HUDEP-2 (cell line): ENCODE results near the gene SLC35F6.
"Not testable (repeated sequence)": the region's sequence is repeated elsewhere in the genome, so short reads cannot be mapped to it uniquely, and the experiment has no call there.

ENCODE experiments used
- DNase-seq, 76 experiments: peaks; one replicate each; lab custom pipeline; 2025; ENCODE audit not compliant: unreplicated experiment in 76 of 76; lab: John Stamatoyannopoulos, UW

The SLC35F6 gene

GRCh38 chr2:26754972-26755670 is 9.0 kb upstream of the SLC35F6 start:
- no peak for DNase-seq

GRCh38 chr2:26756337-26756736 is 7.7 kb upstream of the SLC35F6 start:
- DNase-seq, result no peak

GRCh38 chr2:26757873-26758789 is 6.0 kb upstream of the SLC35F6 start:
- peak in 5 of 76 experiments; percentile 6 to 17 (median 10) for DNase-seq

- no peak for DNase-seq
Measured at GRCh38 chr2:26758790-26759321, 5.2 kb upstream of the SLC35F6 start.

- DNase-seq, result no peak
Measured at GRCh38 chr2:26759845-26760244, 4.2 kb upstream of the SLC35F6 start.

- not testable (repeated sequence) for DNase-seq
Measured at GRCh38 chr2:26760991-26761390, 3.1 kb upstream of the SLC35F6 start.

GRCh38 chr2:26763019-26763418 is 1.1 kb upstream of the SLC35F6 start:
- no peak for DNase-seq

GRCh38 chr2:26764906-26765305 is 822 bp downstream of the SLC35F6 start:
- DNase-seq, result peak in 1 of 76 experiments; percentile 13

- DNase-seq, result no peak
Measured at GRCh38 chr2:26765475-26766200, 1.6 kb downstream of the SLC35F6 start.

GRCh38 chr2:26767129-26767528 is 3.0 kb downstream of the SLC35F6 start:
- DNase-seq, result peak in 1 of 76 experiments; percentile 13

GRCh38 chr2:26767894-26768487 is 3.9 kb downstream of the SLC35F6 start:
- DNase-seq, result no peak

- DNase-seq, result no peak
Measured at GRCh38 chr2:26768759-26769088, 4.6 kb downstream of the SLC35F6 start.

- peak in 74 of 76 experiments; percentile 48 to 95 (median 82) for DNase-seq
Measured at GRCh38 chr2:26769089-26769761, 5.1 kb downstream of the SLC35F6 start.

GRCh38 chr2:26770986-26771586 is 7.0 kb downstream of the SLC35F6 start:
- DNase-seq, result peak in 64 of 76 experiments; percentile 3 to 73 (median 52)

GRCh38 chr2:26772064-26773001 is 8.2 kb downstream of the SLC35F6 start:
- peak in 75 of 76 experiments; percentile 21 to 92 (median 84) for DNase-seq

- DNase-seq, result no peak
Measured at GRCh38 chr2:26776195-26776800, 12.2 kb downstream of the SLC35F6 start.

GRCh38 chr2:26778098-26778497 is 14.0 kb downstream of the SLC35F6 start:
- DNase-seq, result no peak

- no peak for DNase-seq
Measured at GRCh38 chr2:26778507-26778906, 14.4 kb downstream of the SLC35F6 start.
